K562 (cell line): Measurements from ENCODE around the gene LINGO4. TPM values are rescaled to one million over a fixed set of nuclear protein-coding genes. Genes with fewer than 3 reads are reported as not detected.
A peak's percentile ranks its signal among the peaks of the same experiment; 100 is the strongest.

Source experiments
- CBFA2T3 ChIP-seq: fragments of 450-650 bp; IDR thresholded peaks from 2 replicates; pipeline ENCODE4 v1.6.1; 2017
- CTBP1 ChIP-seq: fragments of 450-650 bp; IDR thresholded peaks from 2 replicates; pipeline ENCODE4 v1.6.1; 2016; ENCODE audit warnings: borderline replicate concordance
- FOXJ3 ChIP-seq: sonication (generic); formaldehyde crosslinking; IDR thresholded peaks from 2 replicates; pipeline ENCODE4 v1.4.0; 2020; ENCODE audit warnings: mild to moderate bottlenecking, missing genetic modification reagents
- HDAC1 ChIP-seq, 2 experiments: fragments of 450-650 bp; IDR thresholded peaks; 2 replicates each; pipeline ENCODE4 v1.6.1; 2016 to 2017; ENCODE audit warnings: inconsistent platforms in 1 of 2, mild to moderate bottlenecking in 1 of 2, moderate library complexity in 1 of 2
- HDAC2 ChIP-seq: fragments of 450-650 bp; IDR thresholded peaks from 2 replicates; pipeline ENCODE4 v1.6.1; 2016; ENCODE audit warnings: mild to moderate bottlenecking
- KLF16 ChIP-seq: IDR thresholded peaks from 2 replicates; pipeline ENCODE4 v1.6.1; 2016; ENCODE audit warnings: antibody characterized with exemption
- LARP7 ChIP-seq: fragments of 450-650 bp; IDR thresholded peaks from 2 replicates; pipeline ENCODE4 v1.6.1; 2016
- PML ChIP-seq: IDR thresholded peaks from 2 replicates; pipeline ENCODE4 v1.6.1; 2012; ENCODE audit warnings: low read length, inconsistent platforms
- POLR2AphosphoS5 ChIP-seq: IDR thresholded peaks from 2 replicates; pipeline ENCODE4 v1.6.1; 2011; ENCODE audit warnings: mild to moderate bottlenecking, low read depth, low read length, moderate library complexity; ENCODE audit not compliant: control insufficient read depth, insufficient read depth
- SOX6 ChIP-seq: fragments of 450-650 bp; IDR thresholded peaks from 2 replicates; pipeline ENCODE4 v1.6.1; 2014; ENCODE audit warnings: mild to moderate bottlenecking
- TCF3 ChIP-seq: sonication (generic); formaldehyde crosslinking; IDR thresholded peaks from 2 replicates; pipeline ENCODE4 v1.4.0; 2020; ENCODE audit warnings: mild to moderate bottlenecking, missing genetic modification reagents
- polyA plus RNA-seq, 8 experiments: library from polyadenylated mRNA; depleted of rRNA in 4 of 8; stranded (reverse) in 5 of 8; unstranded in 3 of 8; fragments of >200 nt; fragmentation: Nextera tagmentation in 2 of 8; fragmentation: Illumina TruSeq in 1 of 8; extraction: Ambion mirVana in 2 of 8; extraction: Trizol in 1 of 8; gene quantifications; 2 replicates each; pipeline versions ENCODE4 v1.2.1 to v1.2.3, GENCODE V29; 2011 to 2014; ENCODE audit warnings: inconsistent platforms in 1 of 8, missing spikeins in 1 of 8
- total RNA-seq, 7 experiments: library from RNA; depleted of rRNA in 6 of 7; stranded (reverse); fragments of >200 nt in 6 of 7; fragmentation: Illumina TruSeq in 2 of 7; extraction: Trizol in 2 of 7; gene quantifications; 2 replicates each; pipeline versions ENCODE4 v1.2.1 to v1.2.3, GENCODE V29; 2011 to 2021; ENCODE audit warnings: low replicate concordance in 1 of 7
- TF ChIP-seq, protein P1 (sequence below): fragments of 450-650 bp; IDR thresholded peaks from 2 replicates; pipeline ENCODE4 v1.6.1; 2016; ENCODE audit warnings: low read depth
- TF ChIP-seq, protein P2 (sequence below): fragments of 250-450 bp; sonication (Bioruptor Pico); IDR thresholded peaks from 2 replicates; pipeline ENCODE4 v1.9.0; 2021; ENCODE audit warnings: mild to moderate bottlenecking, inconsistent platforms

The LINGO4 gene
- total and polyA plus RNA-seq, 9 of the 15 experiments (the other 6 are each of a cell fraction or from before 2014, with no cell fraction given): not detected

DNA sequence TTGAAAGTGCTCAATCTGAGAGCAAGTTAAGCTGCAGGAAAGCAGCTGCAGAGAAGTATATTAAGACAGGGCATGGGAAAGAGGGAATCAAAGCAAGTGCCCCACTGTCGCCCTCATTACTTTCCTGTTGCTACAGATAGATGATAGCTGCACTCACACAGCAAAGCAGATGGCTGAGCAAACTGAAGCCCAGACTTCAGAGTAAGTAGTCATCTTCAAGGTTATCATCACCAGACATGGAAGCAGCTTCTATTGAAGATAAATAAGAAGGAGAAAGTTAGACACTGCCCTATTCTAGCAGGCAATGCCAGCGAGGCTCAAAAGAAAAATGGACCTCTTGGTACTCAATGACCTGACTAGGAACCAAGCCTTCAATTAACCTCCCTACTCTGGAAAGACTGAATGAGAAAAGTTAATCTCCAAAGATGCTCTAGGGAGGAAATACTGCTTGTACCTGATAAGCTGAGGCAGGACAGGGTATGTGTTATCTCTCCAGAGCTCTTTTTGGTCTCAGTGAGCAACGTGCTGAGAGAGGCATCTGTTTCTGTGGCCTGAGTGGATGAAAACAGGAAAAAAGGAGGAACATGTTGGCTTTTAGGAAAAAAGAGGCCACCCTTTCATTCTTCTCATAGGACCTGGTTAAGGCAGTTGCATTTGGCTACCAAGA is 30.8 kb downstream of the LINGO4 start (continued):
- TF ChIP-seq, protein P1, sequence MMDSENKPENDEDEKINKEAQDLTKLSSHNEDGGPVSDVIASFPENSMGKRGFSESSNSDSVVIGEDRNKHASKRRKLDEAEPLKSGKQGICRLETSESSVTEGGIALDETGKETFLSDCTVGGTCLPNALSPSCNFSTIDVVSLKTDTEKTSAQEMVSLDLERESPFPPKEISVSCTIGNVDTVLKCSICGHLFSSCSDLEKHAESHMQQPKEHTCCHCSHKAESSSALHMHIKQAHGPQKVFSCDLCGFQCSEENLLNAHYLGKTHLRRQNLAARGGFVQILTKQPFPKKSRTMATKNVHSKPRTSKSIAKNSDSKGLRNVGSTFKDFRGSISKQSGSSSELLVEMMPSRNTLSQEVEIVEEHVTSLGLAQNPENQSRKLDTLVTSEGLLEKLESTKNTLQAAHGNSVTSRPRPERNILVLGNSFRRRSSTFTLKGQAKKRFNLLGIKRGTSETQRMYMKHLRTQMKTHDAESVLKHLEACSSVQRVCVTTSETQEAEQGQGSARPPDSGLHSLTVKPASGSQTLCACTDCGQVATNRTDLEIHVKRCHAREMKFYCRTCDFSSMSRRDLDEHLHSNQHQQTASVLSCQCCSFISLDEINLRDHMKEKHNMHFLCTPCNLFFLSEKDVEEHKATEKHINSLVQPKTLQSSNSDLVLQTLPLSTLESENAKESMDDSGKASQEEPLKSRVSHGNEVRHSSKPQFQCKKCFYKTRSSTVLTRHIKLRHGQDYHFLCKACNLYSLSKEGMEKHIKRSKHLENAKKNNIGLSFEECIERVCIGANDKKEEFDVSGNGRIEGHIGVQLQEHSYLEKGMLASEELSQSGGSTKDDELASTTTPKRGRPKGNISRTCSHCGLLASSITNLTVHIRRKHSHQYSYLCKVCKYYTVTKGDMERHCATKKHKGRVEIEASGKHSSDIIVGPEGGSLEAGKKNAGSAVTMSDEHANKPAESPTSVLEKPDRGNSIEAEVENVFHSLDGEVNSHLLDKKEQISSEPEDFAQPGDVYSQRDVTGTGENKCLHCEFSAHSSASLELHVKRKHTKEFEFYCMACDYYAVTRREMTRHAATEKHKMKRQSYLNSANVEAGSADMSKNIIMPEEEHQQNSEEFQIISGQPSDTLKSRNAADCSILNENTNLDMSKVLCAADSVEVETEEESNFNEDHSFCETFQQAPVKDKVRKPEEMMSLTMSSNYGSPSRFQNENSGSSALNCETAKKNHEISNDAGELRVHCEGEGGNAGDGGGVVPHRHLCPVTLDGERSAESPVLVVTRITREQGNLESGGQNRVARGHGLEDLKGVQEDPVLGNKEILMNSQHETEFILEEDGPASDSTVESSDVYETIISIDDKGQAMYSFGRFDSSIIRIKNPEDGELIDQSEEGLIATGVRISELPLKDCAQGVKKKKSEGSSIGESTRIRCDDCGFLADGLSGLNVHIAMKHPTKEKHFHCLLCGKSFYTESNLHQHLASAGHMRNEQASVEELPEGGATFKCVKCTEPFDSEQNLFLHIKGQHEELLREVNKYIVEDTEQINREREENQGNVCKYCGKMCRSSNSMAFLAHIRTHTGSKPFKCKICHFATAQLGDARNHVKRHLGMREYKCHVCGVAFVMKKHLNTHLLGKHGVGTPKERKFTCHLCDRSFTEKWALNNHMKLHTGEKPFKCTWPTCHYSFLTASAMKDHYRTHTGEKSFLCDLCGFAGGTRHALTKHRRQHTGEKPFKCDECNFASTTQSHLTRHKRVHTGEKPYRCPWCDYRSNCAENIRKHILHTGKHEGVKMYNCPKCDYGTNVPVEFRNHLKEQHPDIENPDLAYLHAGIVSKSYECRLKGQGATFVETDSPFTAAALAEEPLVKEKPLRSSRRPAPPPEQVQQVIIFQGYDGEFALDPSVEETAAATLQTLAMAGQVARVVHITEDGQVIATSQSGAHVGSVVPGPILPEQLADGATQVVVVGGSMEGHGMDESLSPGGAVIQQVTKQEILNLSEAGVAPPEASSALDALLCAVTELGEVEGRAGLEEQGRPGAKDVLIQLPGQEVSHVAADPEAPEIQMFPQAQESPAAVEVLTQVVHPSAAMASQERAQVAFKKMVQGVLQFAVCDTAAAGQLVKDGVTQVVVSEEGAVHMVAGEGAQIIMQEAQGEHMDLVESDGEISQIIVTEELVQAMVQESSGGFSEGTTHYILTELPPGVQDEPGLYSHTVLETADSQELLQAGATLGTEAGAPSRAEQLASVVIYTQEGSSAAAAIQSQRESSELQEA: no peak
- TF ChIP-seq SOX6 (peak; percentile 33; the same call in 1 of the 2 replicates), LARP7 (no peak), KLF16 (peak; percentile 57; the same call in 1 of the 2 replicates), PML (peak; percentile 53; the same call in 1 of the 2 replicates), CTBP1 (peak; percentile 97), TCF3 (peak; percentile 88), CBFA2T3 (peak; percentile 96), HDAC1 (IDR thresholded peaks at IDR 0.05) (0 out of 4 replicates have a peak, but pooled peaks of 1 of the 2 experiments have one; percentile 42), POLR2AphosphoS5 (peak; percentile 65), HDAC2 (peak; percentile 76), FOXJ3 (CRISPR knock-in tag) (no peak)
- TF ChIP-seq, protein P2, sequence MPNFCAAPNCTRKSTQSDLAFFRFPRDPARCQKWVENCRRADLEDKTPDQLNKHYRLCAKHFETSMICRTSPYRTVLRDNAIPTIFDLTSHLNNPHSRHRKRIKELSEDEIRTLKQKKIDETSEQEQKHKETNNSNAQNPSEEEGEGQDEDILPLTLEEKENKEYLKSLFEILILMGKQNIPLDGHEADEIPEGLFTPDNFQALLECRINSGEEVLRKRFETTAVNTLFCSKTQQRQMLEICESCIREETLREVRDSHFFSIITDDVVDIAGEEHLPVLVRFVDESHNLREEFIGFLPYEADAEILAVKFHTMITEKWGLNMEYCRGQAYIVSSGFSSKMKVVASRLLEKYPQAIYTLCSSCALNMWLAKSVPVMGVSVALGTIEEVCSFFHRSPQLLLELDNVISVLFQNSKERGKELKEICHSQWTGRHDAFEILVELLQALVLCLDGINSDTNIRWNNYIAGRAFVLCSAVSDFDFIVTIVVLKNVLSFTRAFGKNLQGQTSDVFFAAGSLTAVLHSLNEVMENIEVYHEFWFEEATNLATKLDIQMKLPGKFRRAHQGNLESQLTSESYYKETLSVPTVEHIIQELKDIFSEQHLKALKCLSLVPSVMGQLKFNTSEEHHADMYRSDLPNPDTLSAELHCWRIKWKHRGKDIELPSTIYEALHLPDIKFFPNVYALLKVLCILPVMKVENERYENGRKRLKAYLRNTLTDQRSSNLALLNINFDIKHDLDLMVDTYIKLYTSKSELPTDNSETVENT: no peak
